Effector memory CD8-positive, alpha-beta T cell (primary cell): Measurements from ENCODE around the gene FGFR2.

Experiments
- ATAC-seq: fragments of 150-1000 bp; cut with Tn5 transposase; replicated peaks from 2 replicates; pipeline ENCODE4 v1.10.0; 2021; ENCODE audit warnings: mild to moderate bottlenecking, moderate library complexity
- DNase-seq, 3 experiments: peaks; one replicate each; pipeline ENCODE4 v3.0.0; 2021
- H3K27ac Mint-ChIP-seq, 2 donors: one replicate each; pipeline ENCODE4 v1.8.0; 2022; ENCODE audit warnings: mild to moderate bottlenecking in 2 of 2, mixed read lengths in 2 of 2, moderate library complexity in 2 of 2
- H3K27me3 Mint-ChIP-seq, 2 donors: one replicate each; pipeline ENCODE4 v1.8.0; 2022; ENCODE audit warnings: mixed read lengths in 2 of 2
- H3K36me3 Mint-ChIP-seq: one replicate; pipeline ENCODE4 v1.8.0; 2022; ENCODE audit warnings: mild to moderate bottlenecking, moderate library complexity, mixed read lengths; ENCODE audit not compliant: insufficient read depth
- H3K4me1 Mint-ChIP-seq, 2 donors: one replicate each; pipeline ENCODE4 v1.8.0; 2022; ENCODE audit warnings: low read depth in 2 of 2, mixed read lengths in 2 of 2
- H3K4me3 Mint-ChIP-seq, 2 donors: one replicate each; pipeline ENCODE4 v1.8.0; 2022; ENCODE audit warnings: mild to moderate bottlenecking in 2 of 2, mixed read lengths in 2 of 2, moderate library complexity in 2 of 2
- H3K9me3 Mint-ChIP-seq, 2 donors: one replicate each; pipeline ENCODE4 v1.8.0; 2022; ENCODE audit warnings: mixed read lengths in 2 of 2

FGFR2 gene

GRCh38 chr10:121459622-121460453 is 138.4 kb downstream of the FGFR2 start:
- Mint-ChIP-seq H3K36me3 (no peaks in the 10 kb centered on the region), H3K27ac (no peak overlapping the region), H3K9me3 (peaks cover 0 to 7% of the 10 kb centered on the region in 2 donors), H3K4me3 (no peak overlapping the region), H3K4me1 (peaks cover 0 to 1% of the 10 kb centered on the region in 2 donors), H3K27me3 (peaks cover 0 to 6% of the 10 kb centered on the region in 2 donors)
- ATAC-seq (no peak), DNase-seq (no peak)

GRCh38 chr10:121459279-121459621 is 139.0 kb downstream of the FGFR2 start:
- DNase-seq: no peak
- Mint-ChIP-seq H3K36me3 (no peaks in the 10 kb centered on the region), H3K4me3 (no peak overlapping the region), H3K27ac (no peak overlapping the region), H3K4me1 (peaks cover 0 to 1% of the 10 kb centered on the region in 2 donors), H3K9me3 (peaks cover 0 to 7% of the 10 kb centered on the region in 2 donors), H3K27me3 (peaks cover 0 to 6% of the 10 kb centered on the region in 2 donors)
- no peak for ATAC-seq

GRCh38 chr10:121457729-121458128 is 140.5 kb downstream of the FGFR2 start:
- peaks cover 0 to 6% of the 10 kb centered on the region in 2 donors for H3K27me3 Mint-ChIP-seq
- H3K9me3 Mint-ChIP-seq: peaks cover 3 to 7% of the 10 kb centered on the region in 2 donors
- DNase-seq (no peak), ATAC-seq (no peak)
- no peaks in the 10 kb centered on the region for H3K4me1 Mint-ChIP-seq
- no peak overlapping the region for H3K27ac Mint-ChIP-seq
- H3K4me3 Mint-ChIP-seq: no peak overlapping the region
- H3K36me3 Mint-ChIP-seq: no peaks in the 10 kb centered on the region

DNA sequence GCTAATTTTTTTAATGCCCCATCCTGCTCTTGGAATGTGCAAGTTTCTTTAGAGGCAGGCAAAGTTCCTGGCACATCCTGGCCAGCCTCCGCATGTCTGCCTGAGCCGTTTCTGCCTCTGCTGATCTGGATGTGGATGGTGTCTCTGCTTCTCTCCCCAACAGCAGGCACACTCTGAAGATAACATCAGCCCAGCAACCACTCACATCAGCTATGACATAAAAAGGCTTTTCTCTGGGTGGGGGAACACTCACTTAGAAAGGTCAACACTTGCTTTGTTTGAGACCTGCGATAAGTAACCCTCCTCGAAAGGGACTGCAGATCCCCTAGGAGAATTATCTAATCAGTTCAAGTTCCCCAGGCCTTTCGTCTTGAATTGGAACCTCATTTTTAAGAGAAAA is 142.9 kb downstream of the FGFR2 start:
- Mint-ChIP-seq H3K9me3 (peaks cover 3 to 7% of the 10 kb centered on the region in 2 donors), H3K36me3 (no peaks in the 10 kb centered on the region), H3K27ac (no peak overlapping the region), H3K4me3 (no peak overlapping the region), H3K27me3 (peaks cover 0 to 6% of the 10 kb centered on the region in 2 donors), H3K4me1 (no peaks in the 10 kb centered on the region)
- no peak for DNase-seq
- no peak for ATAC-seq

- H3K4me1 Mint-ChIP-seq: no peaks in the 10 kb centered on the region
- ATAC-seq (no peak), DNase-seq (no peak)
- no peak overlapping the region for H3K27ac Mint-ChIP-seq
- no peak overlapping the region for H3K4me3 Mint-ChIP-seq
- peaks cover 3 to 7% of the 10 kb centered on the region in 2 donors for H3K9me3 Mint-ChIP-seq
- H3K27me3 Mint-ChIP-seq: peaks cover under 1 to 6% of the 10 kb centered on the region in 2 donors
- H3K36me3 Mint-ChIP-seq: no peaks in the 10 kb centered on the region
Measured at GRCh38 chr10:121454781-121455180, 143.5 kb downstream of the FGFR2 start.

DNA sequence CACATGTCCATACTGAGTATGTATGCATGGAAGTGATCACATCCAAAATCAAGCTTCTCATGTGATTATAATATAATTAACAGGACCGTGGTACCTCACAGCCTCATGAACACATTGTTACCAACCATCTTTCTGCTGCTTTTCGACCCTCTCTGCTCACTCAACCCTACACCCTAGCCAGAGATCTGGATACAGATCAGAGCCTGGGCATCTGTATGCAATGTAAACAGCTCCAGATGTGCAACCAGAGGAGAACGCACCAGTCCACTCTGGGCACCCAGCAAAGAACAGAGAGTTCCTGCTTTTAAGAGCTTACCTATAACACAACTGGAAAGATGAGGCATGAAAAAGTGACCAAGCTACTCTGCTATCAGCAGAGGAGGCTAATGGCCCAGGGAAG is 145.1 kb downstream of the FGFR2 start:
- no peaks in the 10 kb centered on the region for H3K4me1 Mint-ChIP-seq
- DNase-seq (no peak), ATAC-seq (no peak)
- H3K27me3 Mint-ChIP-seq: peaks cover 0 to 6% of the 10 kb centered on the region in 2 donors
- H3K27ac Mint-ChIP-seq: no peak overlapping the region
- H3K36me3 Mint-ChIP-seq: no peaks in the 10 kb centered on the region
- H3K4me3 Mint-ChIP-seq: no peak overlapping the region
- peaks cover 3 to 7% of the 10 kb centered on the region in 2 donors for H3K9me3 Mint-ChIP-seq

- H3K36me3 Mint-ChIP-seq: no peaks in the 10 kb centered on the region
- H3K4me1 Mint-ChIP-seq: no peaks in the 10 kb centered on the region
- ATAC-seq: no peak
Measured at GRCh38 chr10:121452581-121452980, 145.7 kb downstream of the FGFR2 start.

DNA sequence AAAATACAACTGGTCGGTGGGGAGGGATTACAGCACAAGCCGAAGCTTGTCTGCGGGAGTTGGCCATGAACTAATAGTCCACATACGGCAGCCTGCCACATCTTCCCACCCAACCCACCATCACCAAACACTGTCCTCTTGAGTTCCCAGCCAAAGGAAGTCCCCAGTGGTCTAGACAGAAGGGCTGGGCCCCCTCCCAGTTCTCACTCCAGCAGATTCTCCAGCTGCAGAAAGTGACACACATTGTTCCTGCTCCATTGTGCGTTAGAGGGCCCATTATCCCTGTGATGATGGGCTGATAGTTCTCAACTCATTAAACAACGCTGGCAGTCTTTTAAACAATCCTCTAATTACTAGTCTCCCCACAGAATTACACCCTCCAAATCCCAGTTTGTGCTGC is 148.0 kb downstream of the FGFR2 start:
- no peak for DNase-seq
- Mint-ChIP-seq H3K4me1 (no peaks in the 10 kb centered on the region), H3K36me3 (no peaks in the 10 kb centered on the region), H3K27me3 (peaks cover 0 to 6% of the 10 kb centered on the region in 2 donors), H3K27ac (no peak overlapping the region), H3K9me3 (peaks cover 0 to 3% of the 10 kb centered on the region in 2 donors), H3K4me3 (no peak overlapping the region)
- no peak for ATAC-seq

More at GRCh38 chr10:121452581-121452980, 145.7 kb downstream of the FGFR2 start:
- Mint-ChIP-seq H3K27me3 (peaks cover 0 to 6% of the 10 kb centered on the region in 2 donors), H3K9me3 (peaks cover 3 to 7% of the 10 kb centered on the region in 2 donors), H3K27ac (no peak overlapping the region), H3K4me3 (no peak overlapping the region)
- no peak for DNase-seq

DNA sequence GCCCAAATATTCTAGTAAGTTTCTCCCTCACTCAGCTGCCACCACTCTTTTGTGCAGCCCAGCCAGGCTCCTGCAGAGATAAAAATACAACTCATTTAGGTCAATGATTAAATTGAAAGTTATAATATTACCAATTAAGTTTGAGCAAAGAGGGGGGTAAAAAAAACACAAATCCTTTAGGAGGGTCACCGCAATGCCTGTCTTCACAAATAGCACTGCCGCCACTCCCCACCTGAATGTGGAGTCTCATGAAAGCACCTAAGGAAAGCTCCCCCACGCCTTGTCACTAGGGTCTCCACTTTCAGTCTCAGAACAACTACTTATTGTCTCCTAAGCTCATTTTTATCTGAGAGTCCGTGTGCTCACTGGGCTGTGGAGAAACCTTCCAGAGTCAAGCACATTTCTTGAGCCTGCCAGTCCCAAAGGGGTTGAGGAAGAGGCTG is 148.7 kb downstream of the FGFR2 start:
- ATAC-seq (no peak), DNase-seq (no peak)
- H3K27me3 Mint-ChIP-seq: peaks cover 0 to 6% of the 10 kb centered on the region in 2 donors
- H3K9me3 Mint-ChIP-seq: peaks cover 0 to 3% of the 10 kb centered on the region in 2 donors
- H3K4me1 Mint-ChIP-seq: no peaks in the 10 kb centered on the region
- no peak overlapping the region for H3K27ac Mint-ChIP-seq
- no peaks in the 10 kb centered on the region for H3K36me3 Mint-ChIP-seq
- no peak overlapping the region for H3K4me3 Mint-ChIP-seq

- no peaks in the 10 kb centered on the region for H3K36me3 Mint-ChIP-seq
- no peak overlapping the region for H3K4me3 Mint-ChIP-seq
- H3K4me1 Mint-ChIP-seq: no peaks in the 10 kb centered on the region
- H3K27me3 Mint-ChIP-seq: peaks cover 0 to 6% of the 10 kb centered on the region in 2 donors
- DNase-seq (no peak), ATAC-seq (no peak)
- peaks cover 0 to 3% of the 10 kb centered on the region in 2 donors for H3K9me3 Mint-ChIP-seq
- H3K27ac Mint-ChIP-seq: no peak overlapping the region
Measured at GRCh38 chr10:121448766-121449421, 149.3 kb downstream of the FGFR2 start.

GRCh38 chr10:121444520-121445165 is 153.6 kb downstream of the FGFR2 start:
- ATAC-seq: no peak
- no peak for DNase-seq
- H3K4me1 Mint-ChIP-seq: no peaks in the 10 kb centered on the region
- no peaks in the 10 kb centered on the region for H3K36me3 Mint-ChIP-seq
- H3K9me3 Mint-ChIP-seq: no peaks in the 10 kb centered on the region
- no peak overlapping the region for H3K4me3 Mint-ChIP-seq
- H3K27ac Mint-ChIP-seq: no peak overlapping the region
- H3K27me3 Mint-ChIP-seq: peaks cover 0 to 5% of the 10 kb centered on the region in 2 donors

DNA sequence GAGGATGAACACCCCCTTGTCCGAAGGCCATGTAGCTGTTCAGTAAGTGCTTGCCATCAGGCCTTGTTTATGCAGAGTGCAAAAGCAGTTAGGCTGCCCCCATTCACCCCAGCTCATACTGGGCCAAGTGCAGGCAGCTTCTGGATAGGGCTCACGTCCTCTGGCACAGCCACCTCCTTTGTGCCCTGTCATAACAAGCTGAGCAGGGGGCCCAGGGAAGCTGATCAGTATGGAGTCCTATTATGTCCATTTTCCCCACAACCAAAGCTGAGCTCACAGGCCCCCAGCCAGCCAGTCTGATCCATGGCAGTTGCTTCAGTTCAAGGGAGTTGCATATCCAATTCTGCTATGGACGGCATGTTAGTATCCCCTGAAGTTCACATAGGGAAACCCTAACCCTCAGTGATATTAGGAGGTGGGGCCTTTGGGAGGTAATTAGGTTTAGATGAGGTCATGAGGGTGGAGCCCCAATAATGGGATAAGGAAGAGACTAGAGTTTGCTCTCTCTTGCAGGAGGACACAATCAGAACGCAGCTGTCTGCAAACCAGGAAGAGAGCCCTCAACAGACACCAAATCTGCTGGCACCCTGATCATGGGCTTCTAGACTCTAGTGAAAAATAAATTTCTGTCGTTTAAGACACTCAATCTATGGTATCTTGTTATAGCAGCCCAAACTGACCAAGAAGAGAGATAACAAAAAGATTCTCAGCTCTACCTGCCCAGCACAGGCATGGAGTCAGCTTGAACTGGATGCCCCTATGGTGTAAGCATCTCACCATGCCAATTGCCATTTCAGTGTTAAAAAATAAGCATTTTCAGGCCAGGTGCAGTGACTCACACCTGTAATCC is 155.9 kb downstream of the FGFR2 start:
- Mint-ChIP-seq H3K27me3 (no peaks in the 10 kb centered on the region), H3K27ac (no peak overlapping the region), H3K9me3 (no peaks in the 10 kb centered on the region), H3K4me3 (no peak overlapping the region), H3K36me3 (no peaks in the 10 kb centered on the region), H3K4me1 (no peaks in the 10 kb centered on the region)
- DNase-seq: no peak
- no peak for ATAC-seq

DNA sequence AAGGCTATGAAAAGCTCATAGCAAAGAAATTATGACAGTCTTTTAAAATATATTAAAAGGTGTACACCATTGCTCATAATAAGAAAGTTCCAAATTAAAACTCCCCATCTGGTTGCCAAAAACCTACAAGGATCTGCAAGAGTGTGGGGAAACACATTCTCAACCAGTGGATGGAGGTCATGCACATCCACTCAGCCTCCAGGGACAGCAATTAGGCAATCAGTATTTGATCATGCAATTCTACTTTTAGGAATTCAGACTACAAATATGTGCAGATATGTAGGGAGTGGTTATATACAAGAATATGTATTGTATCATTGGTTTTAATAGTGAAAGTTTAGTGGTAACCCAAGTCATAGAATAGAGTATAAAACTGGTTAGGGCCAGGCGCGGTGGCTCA is 157.8 kb downstream of the FGFR2 start:
- no peaks in the 10 kb centered on the region for H3K4me1 Mint-ChIP-seq

More for the DNA sequence above, 157.8 kb downstream of the FGFR2 start:
- no peak overlapping the region for H3K27ac Mint-ChIP-seq
- H3K36me3 Mint-ChIP-seq: no peaks in the 10 kb centered on the region
- H3K4me3 Mint-ChIP-seq: no peak overlapping the region
- no peak for ATAC-seq
- DNase-seq: no peak
- H3K27me3 Mint-ChIP-seq: no peaks in the 10 kb centered on the region
- H3K9me3 Mint-ChIP-seq: no peaks in the 10 kb centered on the region
